ENCODE measurements around the gene PAPPA2. TPM values are rescaled to one million over a fixed set of nuclear protein-coding genes. Genes with fewer than 3 reads are reported as not detected.

Gene PAPPA2
- total RNA-seq, 6 experiments from 2014 or later: 0.53 to 14.8 (median 2.9) TPM

GRCh38 chr1:176696689-176697088 lies 233.7 kb downstream of the PAPPA2 start:
- H3K27me3 ChIP-seq: no peaks in the 10 kb centered on the region
- H3K4me3 ChIP-seq: no peak overlapping the region
- WGBS (ENCODE audit: insufficient coverage, low coverage, low lambda C conversion rate, missing lambda C conversion rate): 27% methylated on average over 1 of the region's 1 CpG
- no peak overlapping the region for H3K27ac ChIP-seq
- no peaks in the 10 kb centered on the region for H3K4me1 ChIP-seq
- TF ChIP-seq POLR2A (IDR thresholded peaks at IDR 0.05): no peak
- TF ChIP-seq, protein P1, sequence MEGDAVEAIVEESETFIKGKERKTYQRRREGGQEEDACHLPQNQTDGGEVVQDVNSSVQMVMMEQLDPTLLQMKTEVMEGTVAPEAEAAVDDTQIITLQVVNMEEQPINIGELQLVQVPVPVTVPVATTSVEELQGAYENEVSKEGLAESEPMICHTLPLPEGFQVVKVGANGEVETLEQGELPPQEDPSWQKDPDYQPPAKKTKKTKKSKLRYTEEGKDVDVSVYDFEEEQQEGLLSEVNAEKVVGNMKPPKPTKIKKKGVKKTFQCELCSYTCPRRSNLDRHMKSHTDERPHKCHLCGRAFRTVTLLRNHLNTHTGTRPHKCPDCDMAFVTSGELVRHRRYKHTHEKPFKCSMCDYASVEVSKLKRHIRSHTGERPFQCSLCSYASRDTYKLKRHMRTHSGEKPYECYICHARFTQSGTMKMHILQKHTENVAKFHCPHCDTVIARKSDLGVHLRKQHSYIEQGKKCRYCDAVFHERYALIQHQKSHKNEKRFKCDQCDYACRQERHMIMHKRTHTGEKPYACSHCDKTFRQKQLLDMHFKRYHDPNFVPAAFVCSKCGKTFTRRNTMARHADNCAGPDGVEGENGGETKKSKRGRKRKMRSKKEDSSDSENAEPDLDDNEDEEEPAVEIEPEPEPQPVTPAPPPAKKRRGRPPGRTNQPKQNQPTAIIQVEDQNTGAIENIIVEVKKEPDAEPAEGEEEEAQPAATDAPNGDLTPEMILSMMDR (IDR thresholded peaks at IDR 0.05): no peak
- no peaks in the 10 kb centered on the region for H3K9me3 ChIP-seq
- no peak for DNase-seq
- no peak for ATAC-seq
- H3K36me3 ChIP-seq: no peaks in the 10 kb centered on the region
- intact Hi-C loops (cut with DNase I): no loop called here

DNA sequence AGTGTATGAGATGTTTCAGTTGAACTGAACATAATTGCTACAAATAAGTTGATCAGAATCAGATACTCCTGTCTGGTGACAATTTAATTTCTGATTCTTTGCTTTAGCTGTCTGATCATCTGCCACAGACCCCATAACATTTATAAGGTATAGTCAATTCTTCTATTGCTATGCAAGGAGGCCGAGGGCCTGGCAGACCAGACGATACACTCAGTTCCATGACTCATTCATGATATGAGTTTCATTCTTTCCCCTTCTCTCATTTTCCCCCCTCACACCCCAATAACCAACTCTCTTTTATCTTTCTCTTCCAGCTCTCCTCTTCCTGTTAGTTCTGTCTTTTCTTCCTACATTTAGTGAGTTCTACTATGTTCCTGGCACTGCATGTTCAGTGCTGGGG lies 236.8 kb downstream of the PAPPA2 start:
- H3K27me3 ChIP-seq: no peaks in the 10 kb centered on the region
- no peak for TF ChIP-seq POLR2A (IDR thresholded peaks at IDR 0.05)
- TF ChIP-seq, protein P1 (IDR thresholded peaks at IDR 0.05): no peak
- intact Hi-C loops (cut with DNase I): no loop called here
- H3K4me3 ChIP-seq: no peak overlapping the region
- H3K36me3 ChIP-seq: no peaks in the 10 kb centered on the region
- no peaks in the 10 kb centered on the region for H3K9me3 ChIP-seq
- ATAC-seq (no peak), DNase-seq (no peak)
- H3K27ac ChIP-seq: no peak overlapping the region
- no peaks in the 10 kb centered on the region for H3K4me1 ChIP-seq
- WGBS (ENCODE audit: insufficient coverage, low coverage, low lambda C conversion rate, missing lambda C conversion rate): 100% methylated on average over 1 of the region's 2 CpGs

DNA sequence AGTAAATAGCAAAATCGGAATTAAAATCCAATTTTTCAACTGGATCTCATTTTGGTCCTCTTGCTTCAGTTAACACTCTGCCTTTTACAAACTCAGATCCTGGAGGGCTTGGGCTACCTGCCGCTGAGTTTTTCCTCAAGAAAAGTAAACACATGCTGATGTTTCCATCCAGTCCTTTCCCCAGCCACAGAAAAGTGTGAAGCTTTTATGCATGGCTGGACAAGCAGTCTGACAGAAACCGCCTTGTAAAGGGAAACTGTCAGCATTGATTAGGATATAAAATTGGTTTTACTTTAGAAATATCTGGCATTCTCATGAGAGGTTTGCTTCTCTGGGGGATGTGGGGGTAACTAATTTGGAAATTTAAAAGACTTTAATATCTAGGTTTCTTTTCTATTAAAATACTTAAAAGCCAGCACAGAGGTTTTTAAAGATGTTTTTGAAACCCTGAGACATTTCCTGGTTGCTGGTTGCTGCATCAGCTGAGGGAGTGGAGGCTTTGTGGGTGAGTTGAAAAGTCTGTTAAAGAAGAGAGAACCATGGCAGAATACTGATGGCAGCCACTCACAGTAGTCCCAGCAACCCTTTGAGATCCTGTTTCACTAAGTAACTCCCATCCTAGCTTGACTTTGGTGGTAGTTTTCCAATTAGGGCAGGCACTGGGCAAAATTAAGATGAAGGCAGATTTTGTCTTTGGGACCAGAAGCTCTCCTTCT lies 238.3 kb downstream of the PAPPA2 start:
- Histone ChIP-seq H3K36me3 (no peaks in the 10 kb centered on the region), H3K9me3 (no peaks in the 10 kb centered on the region), H3K4me3 (no peak overlapping the region), H3K27me3 (no peaks in the 10 kb centered on the region), H3K4me1 (no peaks in the 10 kb centered on the region), H3K27ac (no peak overlapping the region)
- 70% methylated on average over 3 of the region's 3 CpGs for WGBS (ENCODE audit: insufficient coverage, low coverage, low lambda C conversion rate, missing lambda C conversion rate)
- intact Hi-C loops (cut with DNase I): no loop called here
- ATAC-seq: no peak
- no peak for TF ChIP-seq POLR2A (IDR thresholded peaks at IDR 0.05)
- TF ChIP-seq, protein P1 (IDR thresholded peaks at IDR 0.05): no peak
- DNase-seq: no peak

- H3K4me1 ChIP-seq: no peaks in the 10 kb centered on the region
- DNase-seq (no peak), ATAC-seq (no peak)
- no peaks in the 10 kb centered on the region for H3K27me3 ChIP-seq
- H3K27ac ChIP-seq: no peak overlapping the region
- intact Hi-C loops (cut with DNase I): no loop called here
- TF ChIP-seq POLR2A (IDR thresholded peaks at IDR 0.05): no peak
- TF ChIP-seq, protein P1 (IDR thresholded peaks at IDR 0.05): no peak
- H3K36me3 ChIP-seq: no peaks in the 10 kb centered on the region
- H3K9me3 ChIP-seq: no peaks in the 10 kb centered on the region
- WGBS (ENCODE audit: insufficient coverage, low coverage, low lambda C conversion rate, missing lambda C conversion rate): 61% methylated on average over 2 of the region's 3 CpGs
- no peak overlapping the region for H3K4me3 ChIP-seq
Measured at GRCh38 chr1:176702901-176703300, 239.9 kb downstream of the PAPPA2 start.

Measured in right lobe of liver (tissue), 6 donors.